Brain microvascular endothelial cell (primary cell): ENCODE results near the gene FAM32A.

Source experiments
- DNase-seq: peaks from one replicate; pipeline ENCODE4 v3.0.0-alpha.2; 2020
- H3K27ac ChIP-seq: fragments of 250-450 bp; sonication (Bioruptor Pico); 2 replicates; pipeline ENCODE4 v1.5.1; 2020; ENCODE audit warnings: mild to moderate bottlenecking, moderate library complexity
- H3K27me3 ChIP-seq: fragments of 250-450 bp; sonication (Bioruptor Pico); replicated peaks from 2 replicates; pipeline ENCODE4 v1.5.1; 2020; ENCODE audit warnings: mild to moderate bottlenecking
- H3K36me3 ChIP-seq: fragments of 250-450 bp; sonication (Bioruptor Pico); replicated peaks from 2 replicates; pipeline ENCODE4 v1.5.1; 2020; ENCODE audit warnings: mild to moderate bottlenecking
- H3K4me3 ChIP-seq: 2 replicates; pipeline ENCODE4 v1.5.1; 2011; ENCODE audit warnings: low read depth, mild to moderate bottlenecking, control low read depth, low read length, moderate library complexity
- CTCF ChIP-seq: IDR thresholded peaks from 2 replicates; pipeline ENCODE4 v1.5.1; 2011; ENCODE audit warnings: low read depth, mild to moderate bottlenecking, moderate library complexity, low read length, control low read depth, inconsistent platforms; ENCODE audit errors: missing control alignments
- in situ Hi-C: cut with HindIII; loops from 2 replicates; pipeline ENCODE4 v1.10.0; 2017; ENCODE audit warnings: low sequenced_read_pairs, low pct_ligation_motif_present

The FAM32A gene

GRCh38 chr19:16184665-16185122 lies 516 bp upstream of the FAM32A start:
- Histone ChIP-seq H3K4me3 (peak overlapping the region; percentile 95), H3K27ac (no peak overlapping the region), H3K27me3 (no peaks in the 10 kb centered on the region), H3K36me3 (peaks cover 11% of the 10 kb centered on the region)
- in situ Hi-C loops: no loop called here
- no peak for TF ChIP-seq CTCF
- no peak for DNase-seq

GRCh38 chr19:16185768-16186123 lies 536 bp downstream of the FAM32A start:
- peaks cover 22% of the 10 kb centered on the region for H3K36me3 ChIP-seq
- peak overlapping the region; percentile 64 for H3K27ac ChIP-seq
- TF ChIP-seq CTCF: peak; percentile 72
- in situ Hi-C loops: no loop called here
- peak; percentile 19 for DNase-seq
- H3K4me3 ChIP-seq: peak overlapping the region; percentile 95
- H3K27me3 ChIP-seq: no peaks in the 10 kb centered on the region

- TF ChIP-seq CTCF: no peak
- in situ Hi-C loops: no loop called here
- no peak overlapping the region for H3K4me3 ChIP-seq
- no peaks in the 10 kb centered on the region for H3K27me3 ChIP-seq
- peaks cover 37% of the 10 kb centered on the region for H3K36me3 ChIP-seq
- H3K27ac ChIP-seq: no peak overlapping the region
- DNase-seq: no peak
Measured at GRCh38 chr19:16188521-16188920, 3.3 kb downstream of the FAM32A start.

GRCh38 chr19:16190198-16190597 lies 5.0 kb downstream of the FAM32A start:
- H3K4me3 ChIP-seq: no peak overlapping the region
- no peaks in the 10 kb centered on the region for H3K27me3 ChIP-seq
- H3K27ac ChIP-seq: no peak overlapping the region
- no peak for TF ChIP-seq CTCF
- in situ Hi-C loops: no loop called here
- peaks cover 37% of the 10 kb centered on the region for H3K36me3 ChIP-seq
- DNase-seq: no peak

GRCh38 chr19:16190736-16191135 lies 5.5 kb downstream of the FAM32A start:
- Histone ChIP-seq H3K27me3 (no peaks in the 10 kb centered on the region), H3K4me3 (no peak overlapping the region), H3K27ac (no peak overlapping the region), H3K36me3 (peaks cover 37% of the 10 kb centered on the region)
- no peak for TF ChIP-seq CTCF
- DNase-seq: no peak
- in situ Hi-C loops: no loop called here

GRCh38 chr19:16191216-16191908 lies 6.2 kb downstream of the FAM32A start:
- H3K36me3 ChIP-seq: peaks cover 37% of the 10 kb centered on the region
- no peaks in the 10 kb centered on the region for H3K27me3 ChIP-seq
- TF ChIP-seq CTCF: no peak
- no peak for DNase-seq
- H3K4me3 ChIP-seq: no peak overlapping the region
- no peak overlapping the region for H3K27ac ChIP-seq
- in situ Hi-C loops: no loop called here
